Memory B cell (primary cell): ENCODE data around the gene SRPX.

Experiments
- ATAC-seq: fragments of 150-1000 bp; cut with Tn5 transposase; 2 replicates; pipeline ENCODE4 v1.10.0; 2021; ENCODE audit warnings: low read depth, mild to moderate bottlenecking, moderate library complexity
- DNase-seq, 2 donors: peaks; one replicate each; pipeline ENCODE4 v3.0.0; 2022; ENCODE audit warnings: low spot score in 2 of 2
- H3K27ac Mint-ChIP-seq: one replicate; pipeline ENCODE4 v1.8.0; 2022; ENCODE audit warnings: mild to moderate bottlenecking, moderate library complexity, mixed read lengths
- H3K27me3 Mint-ChIP-seq: one replicate; pipeline ENCODE4 v1.8.0; 2022; ENCODE audit warnings: mixed read lengths
- H3K36me3 Mint-ChIP-seq: one replicate; pipeline ENCODE4 v1.8.0; 2022; ENCODE audit warnings: mild to moderate bottlenecking, mixed read lengths
- H3K4me1 Mint-ChIP-seq: one replicate; pipeline ENCODE4 v1.8.0; 2022; ENCODE audit warnings: mixed read lengths
- H3K4me3 Mint-ChIP-seq: one replicate; pipeline ENCODE4 v1.8.0; 2022; ENCODE audit warnings: mild to moderate bottlenecking, moderate library complexity, mixed read lengths
- H3K9me3 Mint-ChIP-seq: one replicate; pipeline ENCODE4 v1.8.0; 2022; ENCODE audit warnings: mixed read lengths

Gene SRPX

DNA sequence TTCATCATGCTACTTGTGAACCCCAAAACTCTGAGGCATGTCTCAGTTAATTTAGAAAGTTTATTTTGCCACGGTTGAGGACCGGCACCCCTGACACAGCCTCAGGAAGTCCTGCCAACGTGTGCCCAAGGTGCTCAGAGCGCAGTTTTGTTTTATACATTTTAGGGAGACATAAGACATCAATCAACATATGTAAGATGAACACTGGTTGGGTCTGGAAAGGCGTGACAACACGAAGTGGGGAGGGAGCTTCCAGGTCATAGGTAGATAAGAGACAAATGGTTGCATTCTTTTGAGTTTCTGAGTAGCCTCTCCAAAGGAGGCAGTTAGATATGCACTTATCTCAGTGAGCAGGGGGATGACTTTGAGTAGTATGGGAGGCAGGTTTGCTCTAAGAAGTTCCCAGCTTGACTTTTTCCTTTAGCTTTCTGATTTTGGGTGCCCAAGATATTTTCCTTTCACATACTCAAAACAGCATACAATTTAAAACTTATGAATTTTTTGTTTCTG lies 115.4 kb downstream of the SRPX start:
- Mint-ChIP-seq H3K27me3 (peaks cover 2% of the 10 kb centered on the region), H3K4me3 (no peak overlapping the region), H3K36me3 (no peaks in the 10 kb centered on the region), H3K27ac (no peak overlapping the region), H3K4me1 (peaks cover 2% of the 10 kb centered on the region), H3K9me3 (no peaks in the 10 kb centered on the region)
- ATAC-seq (no peak), DNase-seq (no peak)

- ATAC-seq (no peak), DNase-seq (no peak)
- Mint-ChIP-seq H3K4me1 (peaks cover 2% of the 10 kb centered on the region), H3K27ac (no peak overlapping the region), H3K36me3 (no peaks in the 10 kb centered on the region), H3K9me3 (no peaks in the 10 kb centered on the region), H3K27me3 (no peaks in the 10 kb centered on the region), H3K4me3 (no peak overlapping the region)
Observed at GRCh38 chrX:38103857-38104812, 116.5 kb downstream of the SRPX start.

DNA sequence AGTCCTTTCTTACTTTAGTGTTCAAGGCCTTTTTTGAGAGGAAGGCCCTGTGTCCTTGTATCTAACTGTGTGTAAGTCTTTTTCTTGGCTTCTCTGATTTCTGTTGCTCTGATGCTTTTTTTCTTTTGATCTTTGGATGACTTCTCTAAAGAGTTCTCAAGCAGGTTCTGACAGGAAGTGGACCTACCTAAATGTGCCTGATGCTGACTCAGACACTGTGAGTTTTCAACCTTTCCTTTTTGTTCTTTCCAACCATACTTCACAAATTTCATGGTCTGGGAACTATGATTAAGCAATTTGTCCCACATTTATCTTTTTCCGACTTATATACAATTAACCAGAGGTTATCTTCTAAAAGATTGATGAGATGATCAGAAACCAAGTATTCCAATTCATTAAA lies 117.8 kb downstream of the SRPX start:
- ATAC-seq (no peak), DNase-seq (no peak)
- Mint-ChIP-seq H3K9me3 (peaks cover 2% of the 10 kb centered on the region), H3K27ac (no peak overlapping the region), H3K4me1 (peaks cover 2% of the 10 kb centered on the region), H3K27me3 (no peaks in the 10 kb centered on the region), H3K36me3 (no peaks in the 10 kb centered on the region), H3K4me3 (no peak overlapping the region)

GRCh38 chrX:38102240-38102639 lies 118.4 kb downstream of the SRPX start:
- ATAC-seq, result no peak
- Mint-ChIP-seq H3K36me3 (no peaks in the 10 kb centered on the region), H3K9me3 (peaks cover 2% of the 10 kb centered on the region), H3K27me3 (no peaks in the 10 kb centered on the region), H3K27ac (no peak overlapping the region), H3K4me1 (peaks cover 2% of the 10 kb centered on the region), H3K4me3 (no peak overlapping the region)
- no peak for DNase-seq

GRCh38 chrX:38099688-38100087 lies 121.0 kb downstream of the SRPX start:
- H3K4me3 Mint-ChIP-seq, result no peak overlapping the region
- H3K27ac Mint-ChIP-seq, result no peak overlapping the region
- ATAC-seq, result no peak
- no peak for DNase-seq
- H3K36me3 Mint-ChIP-seq, result no peaks in the 10 kb centered on the region
- H3K4me1 Mint-ChIP-seq, result peaks cover 2% of the 10 kb centered on the region
- peaks cover 2% of the 10 kb centered on the region for H3K9me3 Mint-ChIP-seq
- H3K27me3 Mint-ChIP-seq, result no peaks in the 10 kb centered on the region
